SK-N-SH treated with all-trans-retinoic acid at 6 μM for 48 hours (cell line): ENCODE data around the gene CD79A.

Experiments
- ATAC-seq: fragments of 200-7000 bp; cut with Tn5 transposase; 3 replicates; pipeline ENCODE4 v1.9.1; 2020; ENCODE audit warnings: mild to moderate bottlenecking, moderate library complexity
- ARNTL ChIP-seq: fragments of 450-650 bp; formaldehyde crosslinking; IDR thresholded peaks from 2 replicates; pipeline ENCODE4 v1.5.0; 2020; ENCODE audit warnings: low read depth, mild to moderate bottlenecking, moderate library complexity, borderline replicate concordance
- BACH2 ChIP-seq: fragments of 250-450 bp; sonication (Bioruptor Pico); IDR thresholded peaks from 2 replicates; pipeline ENCODE4 v1.9.0; 2021; ENCODE audit warnings: mild to moderate bottlenecking, borderline replicate concordance
- CSDC2 ChIP-seq: fragments of 250-450 bp; sonication (Bioruptor Pico); IDR thresholded peaks from 2 replicates; pipeline ENCODE4 v1.5.0; 2020; ENCODE audit warnings: mild to moderate bottlenecking, moderate library complexity
- CSRNP3 ChIP-seq: fragments of 250-450 bp; sonication (Bioruptor Pico); IDR thresholded peaks from 2 replicates; pipeline ENCODE4 v1.5.1; 2021; ENCODE audit warnings: mild to moderate bottlenecking, moderate library complexity
- ESRRG ChIP-seq: fragments of 250-450 bp; sonication (Bioruptor Pico); IDR thresholded peaks from 2 replicates; pipeline ENCODE4 v1.6.1; 2021; ENCODE audit warnings: mild to moderate bottlenecking
- GLIS3 ChIP-seq: fragments of 250-450 bp; sonication (Bioruptor Pico); IDR thresholded peaks from 2 replicates; pipeline ENCODE4 v1.5.0; 2020; ENCODE audit warnings: mild to moderate bottlenecking, moderate library complexity
- ISL1 ChIP-seq: fragments of 250-450 bp; sonication (Bioruptor Pico); IDR thresholded peaks from 2 replicates; pipeline ENCODE4 v2.1.2; 2022; ENCODE audit warnings: mild to moderate bottlenecking, moderate library complexity
- OSR1 ChIP-seq: fragments of 250-450 bp; sonication (Bioruptor Pico); IDR thresholded peaks from 2 replicates; pipeline ENCODE4 v1.8.0; 2022; ENCODE audit warnings: moderate library complexity, mild to moderate bottlenecking, inconsistent platforms
- POU6F1 ChIP-seq: fragments of 250-450 bp; sonication (Bioruptor Pico); IDR thresholded peaks from 2 replicates; pipeline ENCODE4 v1.8.0; 2021; ENCODE audit warnings: low read depth, mild to moderate bottlenecking, moderate library complexity, borderline replicate concordance
- PPARA ChIP-seq: fragments of 250-450 bp; sonication (Bioruptor Pico); IDR thresholded peaks from 2 replicates; pipeline ENCODE4 v1.5.0; 2020; ENCODE audit warnings: mild to moderate bottlenecking, borderline replicate concordance
- RARB ChIP-seq: fragments of 250-450 bp; sonication (Bioruptor Pico); IDR thresholded peaks from 2 replicates; pipeline ENCODE4 v1.8.0; 2021; ENCODE audit warnings: mild to moderate bottlenecking, moderate library complexity
- SNAI2 ChIP-seq: fragments of 250-450 bp; sonication (Bioruptor Pico); IDR thresholded peaks from 2 replicates; pipeline ENCODE4 v1.5.0; 2020; ENCODE audit warnings: mild to moderate bottlenecking, moderate library complexity
- TCF4 ChIP-seq: fragments of 250-450 bp; sonication (Bioruptor Pico); IDR thresholded peaks from 2 replicates; pipeline ENCODE4 v1.8.0; 2021; ENCODE audit warnings: mild to moderate bottlenecking, moderate library complexity, borderline replicate concordance
- TOX ChIP-seq: fragments of 250-450 bp; sonication (Bioruptor Pico); IDR thresholded peaks from 2 replicates; pipeline ENCODE4 v1.8.0; 2021; ENCODE audit warnings: mild to moderate bottlenecking, moderate library complexity, borderline replicate concordance
- ZC3H10 ChIP-seq: fragments of 250-450 bp; sonication (Bioruptor Pico); IDR thresholded peaks from 2 replicates; pipeline ENCODE4 v1.5.1; 2021; ENCODE audit warnings: mild to moderate bottlenecking, moderate library complexity
- ZFP3 ChIP-seq: fragments of 250-450 bp; sonication (Bioruptor Pico); IDR thresholded peaks from 2 replicates; pipeline ENCODE4 v1.5.0; 2020; ENCODE audit warnings: mild to moderate bottlenecking, moderate library complexity
- ZFP30 ChIP-seq: fragments of 450-650 bp; formaldehyde crosslinking; IDR thresholded peaks from 2 replicates; pipeline ENCODE4 v1.5.0; 2022; ENCODE audit warnings: mild to moderate bottlenecking, moderate library complexity
- ZNF565 ChIP-seq: fragments of 450-650 bp; formaldehyde crosslinking; conservative IDR thresholded peaks from 2 replicates; pipeline ENCODE4 v1.5.0; 2020; ENCODE audit warnings: low read depth, mild to moderate bottlenecking, moderate library complexity
- ZNF70 ChIP-seq: fragments of 450-650 bp; formaldehyde crosslinking; IDR thresholded peaks from 2 replicates; pipeline ENCODE4 v1.5.0; 2020; ENCODE audit warnings: mild to moderate bottlenecking, moderate library complexity
- ZNF8 ChIP-seq: fragments of 450-650 bp; formaldehyde crosslinking; IDR thresholded peaks from 2 replicates; pipeline ENCODE4 v1.5.0; 2020; ENCODE audit warnings: mild to moderate bottlenecking, moderate library complexity
- TF ChIP-seq, protein P1 (sequence below): fragments of 250-450 bp; sonication (Bioruptor Pico); IDR thresholded peaks from 2 replicates; pipeline ENCODE4 v1.5.0; 2020; ENCODE audit warnings: mild to moderate bottlenecking, moderate library complexity
- TF ChIP-seq, protein P2 (sequence below): fragments of 250-450 bp; sonication (Bioruptor Pico); IDR thresholded peaks from 2 replicates; pipeline ENCODE4 v1.8.0; 2020; ENCODE audit warnings: mild to moderate bottlenecking, moderate library complexity, borderline replicate concordance
- TF ChIP-seq, protein P3 (sequence below): fragments of 250-450 bp; sonication (Bioruptor Pico); IDR thresholded peaks from 2 replicates; pipeline ENCODE4 v1.5.1; 2020; ENCODE audit warnings: low read depth, mild to moderate bottlenecking, moderate library complexity

Gene CD79A

DNA sequence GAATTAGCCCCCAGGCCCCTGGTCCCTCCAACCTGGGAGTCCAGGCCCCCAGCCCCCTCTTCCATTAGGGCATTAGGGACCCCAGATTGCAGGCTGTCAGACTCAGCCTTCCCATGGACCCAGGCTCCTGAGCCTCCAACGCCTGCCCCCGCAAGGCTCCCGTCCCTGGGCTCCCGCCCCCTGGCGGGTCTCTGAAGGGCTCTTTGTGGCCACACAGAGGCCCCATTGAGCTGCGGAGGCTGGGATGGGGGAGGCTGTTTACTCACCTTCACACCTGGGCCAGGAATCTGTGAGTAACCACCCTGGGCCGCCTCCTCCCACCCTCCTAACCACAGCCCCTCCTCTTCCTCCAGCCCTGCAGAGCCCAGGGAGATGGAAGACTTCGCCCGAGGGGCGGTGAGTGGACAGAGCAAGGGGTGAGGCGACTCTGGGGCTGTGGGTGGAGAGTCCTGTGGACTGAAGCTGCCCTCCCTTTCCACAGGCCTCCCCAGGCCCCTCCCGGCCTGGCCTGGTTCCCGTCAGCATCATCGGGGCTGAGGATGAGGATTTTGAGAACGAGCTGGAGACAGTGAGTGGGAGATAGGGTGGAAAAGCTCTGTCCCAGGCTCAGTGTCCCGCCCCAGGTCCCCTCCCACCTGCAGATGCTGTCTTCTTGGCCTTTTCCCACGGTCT is 10.8 kb downstream of the CD79A start:
- ATAC-seq = no peak

DNA sequence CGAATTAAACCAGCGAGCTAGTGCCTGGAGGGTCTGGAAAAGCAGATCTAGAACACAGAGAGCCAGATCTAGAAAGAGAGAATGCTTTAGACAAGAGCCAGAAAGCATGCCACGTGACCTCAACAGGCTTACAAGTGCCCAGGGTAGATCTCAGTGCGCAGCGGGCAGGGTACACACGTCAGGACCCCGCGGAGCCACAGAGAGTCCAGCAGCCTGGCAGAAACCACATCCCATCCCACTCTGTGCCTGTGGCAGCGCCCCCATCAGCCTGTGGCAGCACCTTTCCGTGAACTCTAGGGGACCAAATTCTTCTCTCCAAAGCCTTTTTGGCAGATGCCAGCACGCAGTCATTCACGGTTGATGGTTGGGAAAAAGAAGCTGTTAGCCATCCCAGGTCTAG is 11.8 kb downstream of the CD79A start:
- no peak for ATAC-seq
- no peak for TF ChIP-seq GLIS3 (CRISPR knock-in tag)
- TF ChIP-seq ESRRG (CRISPR knock-in tag) = no peak
- TF ChIP-seq BACH2 (CRISPR knock-in tag) = no peak
- no peak for TF ChIP-seq CSDC2
- TF ChIP-seq, all 23 proteins: peak for 0

More for the DNA sequence above, 10.8 kb downstream of the CD79A start:
- TF ChIP-seq, protein P1, sequence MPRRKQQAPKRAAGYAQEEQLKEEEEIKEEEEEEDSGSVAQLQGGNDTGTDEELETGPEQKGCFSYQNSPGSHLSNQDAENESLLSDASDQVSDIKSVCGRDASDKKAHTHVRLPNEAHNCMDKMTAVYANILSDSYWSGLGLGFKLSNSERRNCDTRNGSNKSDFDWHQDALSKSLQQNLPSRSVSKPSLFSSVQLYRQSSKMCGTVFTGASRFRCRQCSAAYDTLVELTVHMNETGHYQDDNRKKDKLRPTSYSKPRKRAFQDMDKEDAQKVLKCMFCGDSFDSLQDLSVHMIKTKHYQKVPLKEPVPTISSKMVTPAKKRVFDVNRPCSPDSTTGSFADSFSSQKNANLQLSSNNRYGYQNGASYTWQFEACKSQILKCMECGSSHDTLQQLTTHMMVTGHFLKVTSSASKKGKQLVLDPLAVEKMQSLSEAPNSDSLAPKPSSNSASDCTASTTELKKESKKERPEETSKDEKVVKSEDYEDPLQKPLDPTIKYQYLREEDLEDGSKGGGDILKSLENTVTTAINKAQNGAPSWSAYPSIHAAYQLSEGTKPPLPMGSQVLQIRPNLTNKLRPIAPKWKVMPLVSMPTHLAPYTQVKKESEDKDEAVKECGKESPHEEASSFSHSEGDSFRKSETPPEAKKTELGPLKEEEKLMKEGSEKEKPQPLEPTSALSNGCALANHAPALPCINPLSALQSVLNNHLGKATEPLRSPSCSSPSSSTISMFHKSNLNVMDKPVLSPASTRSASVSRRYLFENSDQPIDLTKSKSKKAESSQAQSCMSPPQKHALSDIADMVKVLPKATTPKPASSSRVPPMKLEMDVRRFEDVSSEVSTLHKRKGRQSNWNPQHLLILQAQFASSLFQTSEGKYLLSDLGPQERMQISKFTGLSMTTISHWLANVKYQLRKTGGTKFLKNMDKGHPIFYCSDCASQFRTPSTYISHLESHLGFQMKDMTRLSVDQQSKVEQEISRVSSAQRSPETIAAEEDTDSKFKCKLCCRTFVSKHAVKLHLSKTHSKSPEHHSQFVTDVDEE (CRISPR knock-in tag) = no peak
- TF ChIP-seq ZFP3 (no peak), ZNF8 (CRISPR knock-in tag) (no peak), GLIS3 (CRISPR knock-in tag) (no peak), ZNF565 (CRISPR knock-in tag) (no peak), ARNTL (CRISPR knock-in tag) (no peak), PPARA (CRISPR knock-in tag) (no peak), RARB (CRISPR knock-in tag) (no peak), CSRNP3 (CRISPR knock-in tag) (no peak), ISL1 (CRISPR knock-in tag) (no peak), TCF4 (CRISPR knock-in tag) (no peak), ZFP30 (CRISPR knock-in tag) (no peak), ESRRG (CRISPR knock-in tag) (no peak), OSR1 (CRISPR knock-in tag) (no peak), BACH2 (CRISPR knock-in tag) (no peak), CSDC2 (no peak), SNAI2 (no peak), TOX (CRISPR knock-in tag) (no peak)
- TF ChIP-seq, protein P2, sequence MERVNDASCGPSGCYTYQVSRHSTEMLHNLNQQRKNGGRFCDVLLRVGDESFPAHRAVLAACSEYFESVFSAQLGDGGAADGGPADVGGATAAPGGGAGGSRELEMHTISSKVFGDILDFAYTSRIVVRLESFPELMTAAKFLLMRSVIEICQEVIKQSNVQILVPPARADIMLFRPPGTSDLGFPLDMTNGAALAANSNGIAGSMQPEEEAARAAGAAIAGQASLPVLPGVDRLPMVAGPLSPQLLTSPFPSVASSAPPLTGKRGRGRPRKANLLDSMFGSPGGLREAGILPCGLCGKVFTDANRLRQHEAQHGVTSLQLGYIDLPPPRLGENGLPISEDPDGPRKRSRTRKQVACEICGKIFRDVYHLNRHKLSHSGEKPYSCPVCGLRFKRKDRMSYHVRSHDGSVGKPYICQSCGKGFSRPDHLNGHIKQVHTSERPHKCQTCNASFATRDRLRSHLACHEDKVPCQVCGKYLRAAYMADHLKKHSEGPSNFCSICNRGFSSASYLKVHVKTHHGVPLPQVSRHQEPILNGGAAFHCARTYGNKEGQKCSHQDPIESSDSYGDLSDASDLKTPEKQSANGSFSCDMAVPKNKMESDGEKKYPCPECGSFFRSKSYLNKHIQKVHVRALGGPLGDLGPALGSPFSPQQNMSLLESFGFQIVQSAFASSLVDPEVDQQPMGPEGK (CRISPR knock-in tag) = no peak
- TF ChIP-seq, protein P3, sequence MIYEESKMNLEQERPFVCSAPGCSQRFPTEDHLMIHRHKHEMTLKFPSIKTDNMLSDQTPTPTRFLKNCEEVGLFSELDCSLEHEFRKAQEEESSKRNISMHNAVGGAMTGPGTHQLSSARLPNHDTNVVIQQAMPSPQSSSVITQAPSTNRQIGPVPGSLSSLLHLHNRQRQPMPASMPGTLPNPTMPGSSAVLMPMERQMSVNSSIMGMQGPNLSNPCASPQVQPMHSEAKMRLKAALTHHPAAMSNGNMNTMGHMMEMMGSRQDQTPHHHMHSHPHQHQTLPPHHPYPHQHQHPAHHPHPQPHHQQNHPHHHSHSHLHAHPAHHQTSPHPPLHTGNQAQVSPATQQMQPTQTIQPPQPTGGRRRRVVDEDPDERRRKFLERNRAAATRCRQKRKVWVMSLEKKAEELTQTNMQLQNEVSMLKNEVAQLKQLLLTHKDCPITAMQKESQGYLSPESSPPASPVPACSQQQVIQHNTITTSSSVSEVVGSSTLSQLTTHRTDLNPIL = no peak

- ATAC-seq = no peak
- TF ChIP-seq OSR1 (CRISPR knock-in tag) (no peak), ESRRG (CRISPR knock-in tag) (no peak), GLIS3 (CRISPR knock-in tag) (no peak), TCF4 (CRISPR knock-in tag) (no peak), POU6F1 (CRISPR knock-in tag) (no peak), PPARA (CRISPR knock-in tag) (no peak), ZFP30 (CRISPR knock-in tag) (no peak), ZNF70 (CRISPR knock-in tag) (no peak), ZNF565 (CRISPR knock-in tag) (no peak), ZC3H10 (CRISPR knock-in tag) (no peak), ARNTL (CRISPR knock-in tag) (no peak)
- TF ChIP-seq, protein P2 (CRISPR knock-in tag) = no peak
- TF ChIP-seq, protein P1 (CRISPR knock-in tag) = no peak
Observed at GRCh38 chr19:41889896-41890295, 12.8 kb downstream of the CD79A start.
